Neural progenitor cell (in vitro differentiated cells): ENCODE measurements around the gene ZGPAT.

Source experiments
- EZH2 ChIP-seq: fragments of 200-600 bp; sonication (generic); IDR thresholded peaks from 2 replicates; pipeline ENCODE4 v1.6.1; 2017; ENCODE audit warnings: antibody characterized with exemption, mild to moderate bottlenecking, moderate library complexity
- EZH2phosphoT487 ChIP-seq: fragments of 200-600 bp; sonication (generic); IDR thresholded peaks from 2 replicates; pipeline ENCODE4 v1.6.1; 2017; ENCODE audit warnings: antibody characterized with exemption
- TF ChIP-seq, protein P1 (sequence below): fragments of 200-600 bp; sonication (generic); IDR thresholded peaks from 2 replicates; pipeline ENCODE4 v1.5.1; 2017; ENCODE audit warnings: antibody characterized with exemption, mild to moderate bottlenecking

DNA sequence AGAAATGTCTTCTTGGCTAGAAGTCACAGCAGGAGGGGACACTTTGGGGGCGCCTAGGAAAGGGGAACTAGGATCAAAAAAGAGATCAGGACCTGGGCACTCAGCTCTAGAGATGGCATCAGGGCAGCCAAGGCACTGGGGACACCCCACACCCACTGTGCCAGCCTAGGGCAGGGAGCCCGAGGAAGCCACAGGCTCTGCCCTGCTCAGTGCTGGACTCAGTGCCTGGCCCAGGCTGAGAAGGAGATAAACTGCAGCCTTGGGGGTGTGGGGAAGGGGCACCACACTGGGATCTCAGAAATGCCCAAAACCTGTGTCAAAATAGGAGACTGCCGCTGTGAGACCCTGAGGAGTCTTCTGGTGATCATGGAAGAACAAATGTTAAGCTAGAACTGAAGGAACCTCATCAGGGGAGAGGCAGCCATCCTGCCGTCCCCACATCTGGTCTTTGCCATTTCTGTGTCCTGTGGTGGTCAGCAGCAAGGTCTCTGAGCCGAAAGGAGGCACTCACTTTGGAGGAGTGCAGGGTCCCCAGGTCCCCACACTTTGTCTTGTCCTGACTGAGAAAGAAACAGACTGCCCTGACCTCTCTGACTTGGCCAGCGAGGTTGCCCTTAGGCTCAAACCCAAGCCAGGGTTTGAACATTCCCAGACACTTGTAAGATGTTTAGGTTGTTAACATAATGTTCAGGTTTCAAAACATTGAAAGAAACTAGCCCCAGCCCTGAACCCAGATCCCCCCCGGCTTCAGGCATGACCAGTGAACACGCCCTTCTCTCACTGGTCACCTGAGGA is 2.4 kb upstream of the ZGPAT start:
- TF ChIP-seq, protein P1, sequence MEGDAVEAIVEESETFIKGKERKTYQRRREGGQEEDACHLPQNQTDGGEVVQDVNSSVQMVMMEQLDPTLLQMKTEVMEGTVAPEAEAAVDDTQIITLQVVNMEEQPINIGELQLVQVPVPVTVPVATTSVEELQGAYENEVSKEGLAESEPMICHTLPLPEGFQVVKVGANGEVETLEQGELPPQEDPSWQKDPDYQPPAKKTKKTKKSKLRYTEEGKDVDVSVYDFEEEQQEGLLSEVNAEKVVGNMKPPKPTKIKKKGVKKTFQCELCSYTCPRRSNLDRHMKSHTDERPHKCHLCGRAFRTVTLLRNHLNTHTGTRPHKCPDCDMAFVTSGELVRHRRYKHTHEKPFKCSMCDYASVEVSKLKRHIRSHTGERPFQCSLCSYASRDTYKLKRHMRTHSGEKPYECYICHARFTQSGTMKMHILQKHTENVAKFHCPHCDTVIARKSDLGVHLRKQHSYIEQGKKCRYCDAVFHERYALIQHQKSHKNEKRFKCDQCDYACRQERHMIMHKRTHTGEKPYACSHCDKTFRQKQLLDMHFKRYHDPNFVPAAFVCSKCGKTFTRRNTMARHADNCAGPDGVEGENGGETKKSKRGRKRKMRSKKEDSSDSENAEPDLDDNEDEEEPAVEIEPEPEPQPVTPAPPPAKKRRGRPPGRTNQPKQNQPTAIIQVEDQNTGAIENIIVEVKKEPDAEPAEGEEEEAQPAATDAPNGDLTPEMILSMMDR: no peak
- TF ChIP-seq EZH2 (no peak), EZH2phosphoT487 (no peak)
